ENCODE measurements around the gene MPEG1.

Gene MPEG1

DNA sequence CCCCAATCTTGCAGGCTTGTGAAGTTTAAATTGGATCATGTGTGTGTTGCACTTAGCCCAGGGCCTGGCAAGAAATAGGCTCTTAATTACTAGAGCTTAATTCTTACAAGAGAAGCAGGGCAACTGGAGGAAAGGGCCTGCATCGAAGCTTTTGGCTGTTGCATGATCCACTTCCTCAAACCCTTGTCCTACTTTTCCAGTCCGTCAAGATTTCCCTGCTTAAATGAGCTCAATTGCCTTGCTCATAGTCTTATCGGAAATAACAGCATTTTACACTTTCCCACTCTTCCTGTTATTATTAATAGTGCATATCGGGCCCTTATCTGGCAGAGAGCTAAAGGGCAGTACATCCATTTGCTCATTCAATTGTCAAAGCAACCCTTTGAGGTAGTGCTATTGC is 22.7 kb downstream of the MPEG1 start:
- no peak for DNase-seq (ENCODE audit: low read depth in 2 of 2)

DNA sequence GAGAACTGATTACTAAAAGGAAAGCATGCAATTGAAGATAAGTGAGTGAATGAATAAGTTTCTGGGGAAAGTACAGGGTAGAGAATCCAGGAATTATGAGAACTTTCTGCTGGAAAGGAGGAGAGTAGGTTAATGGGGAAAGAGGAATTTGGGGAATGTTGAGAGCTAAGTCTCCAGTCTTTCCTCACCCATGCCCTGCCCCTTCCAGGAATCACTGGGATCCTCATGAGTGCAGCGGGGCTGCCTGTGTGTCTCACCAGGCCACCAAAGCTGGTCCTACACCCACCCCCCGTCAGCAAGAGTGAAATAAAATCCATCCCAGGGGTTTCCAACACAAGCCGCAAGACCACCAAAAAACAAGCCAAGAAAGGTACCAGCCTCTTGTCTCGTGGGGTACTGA is 23.8 kb downstream of the MPEG1 start:
- no peak for DNase-seq (ENCODE audit: low read depth in 2 of 2)

DNA sequence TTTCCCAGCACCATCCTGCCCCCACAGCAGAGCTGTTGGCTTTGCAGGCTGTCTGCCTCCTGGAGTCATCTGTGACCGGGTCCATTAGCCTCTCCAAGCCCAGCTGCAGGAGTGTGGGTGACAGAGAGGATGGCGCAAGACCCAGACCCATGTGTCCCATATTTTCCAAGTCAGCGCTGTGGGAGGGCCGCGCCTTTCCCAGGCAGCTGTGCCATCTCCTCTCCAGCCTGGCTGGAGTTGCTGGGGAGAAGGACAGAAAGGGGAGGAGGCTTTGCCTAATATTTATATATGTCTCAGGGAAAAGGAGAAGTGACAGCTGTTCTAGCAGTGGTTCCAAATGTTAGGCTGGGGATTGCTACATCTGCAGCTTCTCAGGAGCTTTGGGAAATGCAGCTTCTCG is 25.1 kb downstream of the MPEG1 start:
- DNase-seq (ENCODE audit: low read depth in 2 of 2): no peak

DNA sequence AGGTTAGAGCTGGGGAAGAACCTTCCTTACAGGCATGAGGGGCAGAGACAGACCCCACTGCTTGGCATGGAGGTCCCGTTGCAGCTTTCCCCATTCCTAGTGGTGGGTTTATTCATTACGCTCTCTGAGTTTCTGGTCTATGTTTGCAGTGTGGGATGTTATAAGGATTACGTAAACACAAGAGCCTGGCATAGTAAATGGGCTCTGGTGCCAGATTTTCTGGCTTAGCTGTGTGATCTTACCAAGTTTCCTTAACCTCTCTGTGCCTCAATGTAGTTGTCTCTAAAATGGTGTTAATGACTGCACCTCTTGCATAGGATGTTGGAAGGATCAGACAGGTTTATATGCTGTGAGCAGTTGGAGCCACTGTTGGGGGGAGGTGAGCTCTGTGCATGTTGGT is 25.7 kb downstream of the MPEG1 start:
- no peak for DNase-seq (ENCODE audit: low read depth in 2 of 2)

DNA sequence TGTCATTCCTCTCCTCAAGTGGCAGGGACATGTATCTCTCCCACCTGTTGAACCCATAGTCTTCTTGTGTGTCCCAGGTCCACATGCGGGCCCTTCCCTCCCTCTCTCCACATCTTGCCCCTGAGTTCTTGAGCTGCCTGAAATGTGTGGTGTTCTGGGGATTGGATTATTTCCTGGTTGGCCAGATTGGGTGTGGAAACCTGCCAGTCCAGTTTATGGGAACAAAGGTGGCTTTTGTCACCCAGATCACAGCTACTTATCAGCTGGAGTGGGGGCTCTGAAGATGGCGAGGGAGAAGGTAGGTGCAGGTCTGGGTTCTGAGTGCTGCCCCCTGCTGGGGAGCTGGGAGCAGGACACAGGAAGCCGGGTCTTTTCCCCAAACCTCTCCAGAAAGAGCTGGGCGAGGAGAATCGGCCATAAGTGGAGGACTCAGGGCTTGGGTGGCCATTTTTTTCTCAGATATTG is 26.6 kb downstream of the MPEG1 start:
- DNase-seq (ENCODE audit: low read depth in 2 of 2): no peak

DNA sequence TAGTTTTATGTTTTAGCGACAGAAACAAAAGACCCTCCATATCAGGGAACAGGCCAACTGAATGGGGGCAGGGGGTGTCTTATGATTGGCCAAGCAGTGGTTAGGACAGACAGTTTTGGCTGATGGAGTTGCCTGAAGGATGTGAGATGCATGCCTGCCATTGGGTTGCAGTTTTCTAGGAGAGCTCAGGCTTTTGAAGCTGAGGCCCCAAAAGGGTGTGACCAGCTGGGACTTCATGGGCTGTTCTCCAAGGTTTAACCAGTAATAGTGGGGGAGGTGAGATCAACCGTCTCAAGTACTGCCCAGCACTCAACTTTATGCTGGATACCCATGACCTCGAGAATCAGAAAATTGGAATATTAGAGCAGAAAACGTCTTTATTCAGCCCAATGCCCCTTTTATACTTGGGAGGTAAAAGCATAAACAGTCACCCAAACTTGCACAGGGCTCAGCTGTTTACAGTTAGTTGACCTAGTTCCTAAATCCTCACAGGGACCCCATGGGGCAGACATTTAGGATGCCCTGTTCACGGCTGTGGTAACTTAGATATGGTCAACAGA is 27.3 kb downstream of the MPEG1 start:
- DNase-seq (ENCODE audit: low read depth in 2 of 2): no peak

DNA sequence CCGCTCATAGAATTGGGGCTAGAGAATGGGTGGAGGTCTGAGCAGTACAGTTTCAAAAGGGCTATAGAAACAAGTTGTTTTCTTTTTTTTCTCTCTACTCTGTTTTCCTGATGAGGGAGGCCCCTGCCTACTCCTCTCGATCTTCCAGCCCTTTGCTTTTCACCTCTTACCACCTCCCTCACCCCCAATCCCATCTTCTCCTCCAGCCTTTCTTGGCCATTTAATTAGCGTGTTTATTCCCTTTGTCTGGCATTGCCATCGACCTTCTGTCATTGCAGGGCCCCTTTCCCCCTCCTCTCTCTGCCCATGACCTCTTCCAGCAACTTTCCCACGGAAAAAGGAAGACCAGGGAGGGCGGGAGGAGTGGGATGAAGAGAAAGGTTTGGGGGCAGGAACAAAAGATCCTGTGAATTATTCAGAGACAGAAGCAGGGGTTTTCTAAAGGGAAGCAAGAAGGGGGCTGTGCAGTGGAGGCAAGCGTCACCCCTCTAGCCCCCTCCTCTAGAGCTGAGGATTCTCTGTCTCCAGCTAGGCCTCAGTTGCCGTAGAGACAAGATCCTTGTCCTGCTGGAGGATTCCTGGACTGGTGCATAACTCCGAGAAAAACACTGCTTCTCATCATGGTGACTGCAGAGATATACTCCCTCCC is 27.9 kb downstream of the MPEG1 start:
- DNase-seq (ENCODE audit: low read depth in 2 of 2): no peak

DNA sequence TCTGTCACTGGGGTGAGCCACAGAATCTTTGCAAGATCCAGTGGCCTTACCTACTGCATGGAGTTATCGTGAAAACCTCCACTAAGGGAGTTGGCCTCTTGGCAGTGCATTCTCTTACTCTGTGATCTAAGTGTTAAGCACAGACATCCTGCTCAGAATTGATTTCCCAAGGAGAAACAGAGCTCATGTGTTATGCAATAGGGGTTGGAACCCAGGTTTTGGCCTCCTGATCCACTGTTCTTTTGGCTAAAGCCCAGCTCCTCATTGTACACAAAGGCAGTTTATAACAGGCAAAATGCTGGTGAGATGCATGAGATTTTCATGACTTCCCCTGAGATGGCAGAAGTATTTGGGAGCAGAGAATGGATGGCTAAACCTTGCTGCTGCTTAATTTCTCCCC is 29.0 kb downstream of the MPEG1 start:
- DNase-seq (ENCODE audit: low read depth in 2 of 2): no peak

DNA sequence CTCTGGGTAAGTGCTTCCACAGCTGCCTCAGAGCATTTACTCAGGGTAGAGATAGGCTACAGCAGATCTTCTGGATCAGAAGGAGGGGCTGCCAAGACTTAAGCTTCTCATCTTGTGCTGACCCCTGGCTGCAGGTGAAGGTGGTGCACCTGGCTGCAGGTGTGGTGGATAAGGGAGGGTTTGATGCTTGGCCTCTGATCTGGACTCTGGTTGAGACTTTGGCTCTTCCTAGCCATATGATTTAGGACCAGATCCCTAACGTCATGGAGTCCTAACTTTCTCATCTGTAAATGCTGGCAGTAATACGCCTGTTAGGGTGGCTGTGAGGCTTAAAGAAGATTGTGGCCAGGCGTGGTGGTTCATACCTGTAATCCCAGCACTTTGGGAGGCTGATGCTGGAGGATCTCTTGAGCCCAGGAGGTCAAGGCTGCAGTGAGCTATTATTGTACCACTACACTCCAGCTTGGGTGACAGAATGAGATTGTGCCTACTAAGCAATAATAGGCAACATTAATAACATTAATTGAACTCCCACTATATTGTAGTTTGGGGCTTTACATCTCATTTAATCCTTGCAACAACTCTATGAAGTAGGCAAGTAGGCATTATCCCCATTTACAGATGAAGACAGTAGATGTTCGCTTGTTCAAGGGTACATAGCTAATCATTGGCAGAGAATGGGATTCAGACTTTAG is 30.1 kb downstream of the MPEG1 start:
- DNase-seq (ENCODE audit: low read depth in 2 of 2): no peak

DNA sequence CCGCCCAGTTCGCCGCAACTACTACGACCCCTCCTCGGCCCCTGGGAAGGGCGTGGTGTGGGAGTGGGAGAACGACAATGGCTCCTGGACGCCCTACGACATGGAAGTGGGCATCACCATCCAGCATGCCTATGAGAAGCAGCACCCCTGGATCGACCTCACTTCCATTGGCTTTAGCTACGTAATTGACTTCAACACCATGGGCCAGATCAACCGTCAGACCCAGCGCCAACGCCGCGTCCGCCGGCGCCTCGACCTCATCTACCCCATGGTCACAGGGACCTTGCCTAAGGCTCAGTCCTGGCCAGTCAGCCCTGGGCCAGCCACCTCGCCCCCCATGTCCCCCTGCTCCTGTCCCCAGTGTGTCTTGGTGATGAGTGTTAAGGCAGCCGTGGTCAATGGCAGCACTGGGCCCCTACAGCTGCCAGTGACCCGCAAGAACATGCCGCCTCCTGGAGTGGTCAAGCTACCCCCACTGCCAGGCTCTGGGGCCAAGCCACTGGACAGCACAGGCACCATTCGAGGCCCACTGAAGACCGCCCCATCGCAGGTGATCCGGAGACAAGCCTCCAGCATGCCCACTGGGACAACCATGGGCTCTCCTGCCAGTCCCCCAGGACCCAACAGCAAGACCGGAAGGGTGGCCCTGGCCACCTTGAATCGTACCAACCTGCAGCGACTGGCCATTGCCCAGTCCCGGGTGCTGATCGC is 30.8 kb downstream of the MPEG1 start:
- DNase-seq (ENCODE audit: low read depth in 2 of 2): no peak

DNA sequence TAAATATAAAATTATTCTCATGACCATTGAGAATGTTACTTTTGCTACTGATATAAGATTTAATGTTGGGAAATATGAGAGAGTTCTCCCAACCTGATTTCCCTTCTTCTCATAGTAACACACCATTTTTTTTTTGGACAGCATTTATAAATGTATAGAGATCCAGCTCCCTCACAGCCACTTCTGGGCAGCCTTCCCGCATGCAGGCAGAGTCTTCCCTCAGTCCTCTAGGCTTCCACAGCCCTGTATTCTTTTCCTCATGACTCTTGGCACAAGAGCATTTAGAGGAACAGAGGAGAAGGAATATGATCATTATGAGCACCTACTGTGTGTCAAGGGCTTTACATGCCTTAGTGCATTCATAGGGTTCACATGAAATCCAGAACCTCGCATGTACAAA is 31.8 kb downstream of the MPEG1 start:
- no peak for DNase-seq (ENCODE audit: low read depth in 2 of 2)

DNA sequence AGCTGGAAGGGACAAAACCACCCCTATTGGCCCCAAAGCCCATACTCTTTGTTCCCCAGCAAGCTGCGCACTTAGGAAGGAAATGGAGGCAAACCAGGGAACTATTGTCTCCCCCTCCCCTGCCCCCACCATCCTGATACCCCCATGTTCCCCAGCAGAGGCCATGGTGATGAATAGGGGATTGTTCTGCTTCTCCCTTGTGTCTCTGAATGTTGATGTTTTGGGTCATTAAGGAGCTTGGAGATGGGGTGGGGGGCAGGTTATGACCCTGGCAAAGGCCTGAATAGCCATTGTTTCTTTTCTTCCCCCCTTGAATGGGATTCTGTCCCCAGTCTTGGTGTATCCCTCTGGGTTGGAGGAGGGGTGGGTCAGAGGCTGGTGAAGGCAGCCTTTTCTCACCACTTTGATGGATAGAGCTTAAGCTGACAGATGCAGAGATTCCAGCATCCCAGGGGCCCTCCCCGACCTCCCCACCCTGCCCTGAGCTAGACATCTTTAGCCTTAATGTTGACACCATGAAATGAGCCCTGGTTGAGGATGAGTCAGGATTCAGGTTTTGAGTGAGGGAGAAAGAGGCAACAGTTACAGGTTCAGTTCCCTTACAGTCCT is 32.5 kb downstream of the MPEG1 start:
- no peak for DNase-seq (ENCODE audit: low read depth in 2 of 2)

DNA sequence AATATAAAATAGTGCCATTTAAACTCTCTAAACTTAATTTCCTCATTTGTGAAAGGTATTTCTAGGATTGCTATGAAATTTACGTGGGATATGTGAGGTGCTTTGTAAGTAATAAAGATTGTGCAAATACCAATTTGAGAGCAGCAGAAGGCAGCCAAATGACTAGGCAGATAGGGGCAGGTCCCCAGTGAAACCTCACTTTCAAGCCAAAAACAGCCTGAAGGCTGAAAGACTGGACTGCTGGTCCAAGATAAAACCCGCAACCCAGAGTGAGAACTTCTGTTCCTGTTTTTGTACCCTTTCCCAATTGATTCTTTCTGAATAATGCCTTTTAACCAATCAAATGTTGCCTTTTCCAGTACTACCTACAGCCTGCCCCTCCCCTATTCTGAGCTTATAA is 33.6 kb downstream of the MPEG1 start:
- no peak for DNase-seq (ENCODE audit: low read depth in 2 of 2)

DNA sequence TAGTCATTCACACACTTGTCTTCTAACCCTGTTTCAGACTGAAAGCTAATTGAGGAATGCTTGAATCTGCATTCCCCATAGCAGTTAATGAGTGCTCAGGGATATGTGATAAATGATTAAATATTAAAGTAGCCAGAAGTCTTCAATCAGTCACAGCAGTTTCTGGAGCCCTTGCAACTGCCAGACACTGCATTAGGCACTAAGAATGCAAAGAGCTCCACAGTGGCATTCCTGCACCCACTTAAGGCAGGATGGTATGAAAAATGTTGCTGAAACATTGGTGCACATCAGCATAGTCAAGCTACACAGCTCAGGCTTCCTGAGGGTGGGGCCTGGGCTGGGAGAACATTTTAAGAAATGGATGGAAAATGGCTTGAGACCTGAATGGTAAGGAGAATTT is 34.3 kb downstream of the MPEG1 start:
- DNase-seq (ENCODE audit: low read depth in 2 of 2): no peak

DNA sequence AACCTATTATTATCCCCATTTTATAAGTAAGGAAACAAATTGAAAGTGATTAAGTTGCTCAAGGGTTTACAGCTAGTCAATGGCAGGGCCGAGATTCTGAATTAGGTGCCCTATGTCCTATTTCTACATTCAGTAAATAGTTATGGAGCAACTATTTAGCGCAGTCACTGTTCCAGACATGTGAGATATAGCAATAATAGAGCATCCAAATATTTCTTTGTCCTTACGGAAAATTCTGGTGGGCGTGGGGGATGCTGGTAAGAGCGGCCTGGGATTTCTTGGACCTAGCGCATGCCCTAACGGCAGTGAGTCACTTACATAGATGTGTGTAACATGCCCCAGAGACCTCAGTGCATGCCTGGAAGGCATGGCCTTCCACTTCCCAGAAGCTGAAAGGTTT is 36.4 kb downstream of the MPEG1 start:
- no peak for DNase-seq (ENCODE audit: low read depth in 2 of 2)

DNA sequence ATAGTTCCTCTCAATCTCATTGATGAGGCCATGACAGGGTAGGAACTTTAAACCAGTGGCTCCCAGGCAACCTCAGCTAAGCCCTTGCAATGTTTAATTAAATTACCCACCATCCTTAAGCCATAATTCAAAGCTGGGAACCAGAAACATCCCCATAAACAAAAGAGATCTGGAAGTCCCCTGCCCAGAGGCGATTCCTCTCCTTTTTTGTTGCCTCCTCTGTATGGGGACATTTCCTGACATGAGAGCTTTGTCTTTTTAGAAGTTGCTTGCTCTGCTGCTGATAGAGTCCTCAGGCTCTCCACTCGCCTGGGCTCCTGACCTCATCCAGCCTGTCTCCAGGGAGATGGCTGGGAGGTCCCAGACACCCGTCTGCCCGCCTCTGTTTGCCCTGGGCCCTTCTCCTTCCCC is 37.6 kb downstream of the MPEG1 start:
- no peak for DNase-seq (ENCODE audit: low read depth in 2 of 2)

DNA sequence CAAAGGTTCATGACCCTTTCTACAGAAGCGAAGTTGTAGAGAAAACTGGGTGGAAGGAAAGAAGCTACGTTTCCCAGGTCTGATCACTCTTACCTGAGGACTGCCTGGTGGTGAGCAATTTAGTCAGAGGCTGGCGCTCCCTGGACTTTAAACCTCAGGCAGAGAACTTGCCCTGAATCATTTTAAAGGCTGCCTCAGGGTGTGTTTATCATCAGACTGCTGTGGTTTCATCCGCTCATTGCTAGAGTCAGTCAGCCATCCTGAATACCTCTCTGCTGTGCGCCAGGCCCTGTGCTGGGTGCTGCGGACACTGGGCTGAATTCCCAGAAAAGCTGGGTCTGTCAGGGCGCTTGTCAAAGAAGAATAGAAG is 38.1 kb downstream of the MPEG1 start:
- no peak for DNase-seq (ENCODE audit: low read depth in 2 of 2)

DNA sequence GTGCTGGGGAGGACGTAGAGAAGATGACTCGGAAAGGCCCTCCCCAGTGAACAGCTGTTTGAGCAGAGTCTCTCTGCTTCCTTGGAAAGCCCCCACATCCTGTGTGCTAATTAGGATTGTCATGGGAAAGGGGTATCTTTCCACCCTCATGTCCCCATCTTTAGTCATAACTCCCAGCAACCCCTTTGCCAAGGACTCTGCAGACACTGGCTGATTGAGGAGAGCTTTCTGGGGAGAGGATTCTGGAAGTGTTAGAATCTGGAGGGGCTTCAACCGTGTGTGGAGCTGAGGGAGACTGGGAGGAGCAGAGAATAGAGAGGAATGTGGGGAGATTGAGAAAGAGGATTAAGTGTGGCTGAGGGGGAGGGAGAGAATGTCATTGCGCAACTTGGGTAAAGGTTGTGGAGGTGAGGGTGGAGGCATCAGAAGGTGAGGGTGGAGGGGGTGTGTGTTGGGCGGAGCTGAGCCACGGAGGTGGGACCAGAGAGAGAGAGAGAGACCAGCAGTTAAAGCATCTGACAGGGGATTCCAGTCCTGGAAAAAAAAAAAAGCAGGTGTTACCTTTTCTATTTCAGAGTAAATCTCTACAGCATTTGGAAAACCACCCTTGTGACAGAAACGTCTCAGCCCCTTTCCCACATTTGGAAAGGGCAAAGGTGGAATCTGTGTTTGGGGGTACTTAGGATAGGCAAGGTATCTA is 38.6 kb downstream of the MPEG1 start:
- no peak for DNase-seq (ENCODE audit: low read depth in 2 of 2)

DNA sequence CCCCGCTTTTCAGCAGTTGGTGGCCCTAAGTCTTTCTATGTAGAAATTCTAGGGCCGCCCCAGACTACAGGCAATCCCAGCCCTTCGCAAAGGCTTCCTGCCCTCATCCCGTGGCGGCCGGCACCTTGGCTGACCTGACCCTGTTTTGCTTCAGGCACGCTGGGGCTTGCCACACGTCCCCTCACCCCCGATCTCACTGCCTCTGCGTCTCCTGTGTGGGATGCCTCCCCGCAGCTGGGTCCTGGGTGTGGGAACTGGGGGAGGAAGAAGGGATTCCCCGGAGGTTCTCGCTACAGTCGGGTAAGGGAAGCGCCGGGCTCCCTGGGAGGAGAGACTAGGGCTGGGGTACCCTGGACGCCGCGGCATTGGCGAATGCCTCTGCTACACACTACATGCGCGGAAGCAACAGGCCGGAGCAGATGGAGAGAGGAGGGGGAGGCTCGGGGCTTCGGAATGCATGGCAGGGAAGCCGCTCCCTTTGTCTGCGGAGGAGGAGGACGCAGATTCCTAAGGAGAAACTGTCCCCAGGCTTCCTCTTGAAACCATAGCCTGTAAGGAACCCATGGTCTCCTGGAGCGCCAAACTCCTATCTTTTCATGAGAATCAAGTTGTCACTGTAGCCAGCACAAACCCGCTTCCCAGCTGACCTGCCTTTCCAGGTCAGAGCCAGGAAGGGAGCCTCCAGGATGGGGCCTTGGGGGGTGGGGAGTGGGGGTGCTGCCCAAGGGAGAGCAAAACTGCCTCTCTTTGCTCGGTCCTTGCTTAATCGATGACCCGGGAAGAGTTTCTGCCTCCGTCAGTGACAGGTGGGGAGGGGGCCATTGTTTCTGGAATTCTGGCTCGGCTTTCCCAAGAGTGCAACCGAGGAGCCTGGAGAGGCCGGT is 39.4 kb downstream of the MPEG1 start:
- no peak for DNase-seq (ENCODE audit: low read depth in 2 of 2)

DNA sequence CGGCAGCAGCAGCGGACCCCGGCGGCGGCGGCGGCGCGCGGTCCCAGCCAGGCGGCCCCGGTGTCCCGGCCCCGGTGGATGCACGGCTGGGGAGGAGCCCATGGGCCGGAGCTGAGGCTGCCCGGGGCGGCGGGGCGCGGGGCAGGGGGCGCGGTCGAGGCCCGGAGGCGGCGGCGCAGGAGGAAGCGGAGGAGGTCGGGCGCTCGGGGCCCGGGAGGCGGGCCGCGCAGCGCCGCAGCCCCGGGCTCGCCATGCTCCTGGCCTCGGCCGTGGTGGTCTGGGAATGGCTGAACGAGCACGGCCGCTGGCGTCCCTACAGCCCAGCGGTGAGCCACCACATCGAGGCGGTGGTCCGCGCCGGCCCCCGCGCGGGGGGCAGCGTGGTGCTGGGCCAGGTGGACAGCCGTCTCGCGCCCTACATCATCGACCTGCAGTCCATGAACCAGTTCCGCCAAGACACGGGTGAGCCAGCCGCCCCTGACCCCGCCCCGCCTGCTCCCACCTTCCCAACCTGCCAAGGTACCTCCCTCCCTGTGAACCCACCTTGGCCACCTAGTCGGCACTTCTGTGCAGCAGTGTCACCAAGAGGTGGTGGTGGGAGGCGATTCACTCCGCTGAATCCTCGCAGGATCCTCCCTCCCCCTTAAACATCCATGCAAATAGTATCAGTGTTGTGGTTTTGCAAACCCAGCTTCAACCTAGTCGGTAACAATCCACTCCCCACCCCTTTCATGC is 40.2 kb downstream of the MPEG1 start:
- no peak for DNase-seq (ENCODE audit: low read depth in 2 of 2)

Measured in fibroblast of skin of left quadriceps (primary cell).